Measurements from ENCODE around the gene NR6A1.

Gene NR6A1

DNA sequence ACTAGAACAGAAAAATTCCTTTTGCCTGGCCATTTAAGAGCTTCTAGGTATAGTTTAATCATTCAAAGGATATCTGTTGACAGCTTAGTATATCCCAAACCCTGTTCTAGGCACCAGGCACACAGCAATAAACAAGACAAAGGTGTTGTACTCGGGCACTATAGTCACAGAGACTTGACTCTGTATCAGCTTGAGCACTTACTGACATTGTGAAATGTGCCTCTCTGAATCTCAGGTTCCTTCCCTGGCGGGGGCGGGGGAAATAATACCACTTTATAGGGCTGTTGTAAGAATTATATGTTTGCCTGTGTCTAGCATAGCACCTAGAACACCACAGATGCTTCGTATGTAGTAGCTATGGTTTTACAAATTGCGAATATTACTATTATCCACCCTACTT, 104.5 kb downstream of the NR6A1 start:
- H3K36me3 ChIP-seq, result no peaks in the 10 kb centered on the region
- DNase-seq, result no peak
- H3K9me3 ChIP-seq, result no peaks in the 10 kb centered on the region
- no peaks in the 10 kb centered on the region for H3K4me1 ChIP-seq
- TF ChIP-seq, protein P1, sequence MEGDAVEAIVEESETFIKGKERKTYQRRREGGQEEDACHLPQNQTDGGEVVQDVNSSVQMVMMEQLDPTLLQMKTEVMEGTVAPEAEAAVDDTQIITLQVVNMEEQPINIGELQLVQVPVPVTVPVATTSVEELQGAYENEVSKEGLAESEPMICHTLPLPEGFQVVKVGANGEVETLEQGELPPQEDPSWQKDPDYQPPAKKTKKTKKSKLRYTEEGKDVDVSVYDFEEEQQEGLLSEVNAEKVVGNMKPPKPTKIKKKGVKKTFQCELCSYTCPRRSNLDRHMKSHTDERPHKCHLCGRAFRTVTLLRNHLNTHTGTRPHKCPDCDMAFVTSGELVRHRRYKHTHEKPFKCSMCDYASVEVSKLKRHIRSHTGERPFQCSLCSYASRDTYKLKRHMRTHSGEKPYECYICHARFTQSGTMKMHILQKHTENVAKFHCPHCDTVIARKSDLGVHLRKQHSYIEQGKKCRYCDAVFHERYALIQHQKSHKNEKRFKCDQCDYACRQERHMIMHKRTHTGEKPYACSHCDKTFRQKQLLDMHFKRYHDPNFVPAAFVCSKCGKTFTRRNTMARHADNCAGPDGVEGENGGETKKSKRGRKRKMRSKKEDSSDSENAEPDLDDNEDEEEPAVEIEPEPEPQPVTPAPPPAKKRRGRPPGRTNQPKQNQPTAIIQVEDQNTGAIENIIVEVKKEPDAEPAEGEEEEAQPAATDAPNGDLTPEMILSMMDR (IDR thresholded peaks at IDR 0.05), result no peak
- no peaks in the 10 kb centered on the region for H3K27me3 ChIP-seq
- intact Hi-C loops (cut with DNase I; ENCODE audit: low total_unique reads), result no loop called here
- no peak overlapping the region for H3K27ac ChIP-seq
- no peak overlapping the region for H3K4me3 ChIP-seq

DNA sequence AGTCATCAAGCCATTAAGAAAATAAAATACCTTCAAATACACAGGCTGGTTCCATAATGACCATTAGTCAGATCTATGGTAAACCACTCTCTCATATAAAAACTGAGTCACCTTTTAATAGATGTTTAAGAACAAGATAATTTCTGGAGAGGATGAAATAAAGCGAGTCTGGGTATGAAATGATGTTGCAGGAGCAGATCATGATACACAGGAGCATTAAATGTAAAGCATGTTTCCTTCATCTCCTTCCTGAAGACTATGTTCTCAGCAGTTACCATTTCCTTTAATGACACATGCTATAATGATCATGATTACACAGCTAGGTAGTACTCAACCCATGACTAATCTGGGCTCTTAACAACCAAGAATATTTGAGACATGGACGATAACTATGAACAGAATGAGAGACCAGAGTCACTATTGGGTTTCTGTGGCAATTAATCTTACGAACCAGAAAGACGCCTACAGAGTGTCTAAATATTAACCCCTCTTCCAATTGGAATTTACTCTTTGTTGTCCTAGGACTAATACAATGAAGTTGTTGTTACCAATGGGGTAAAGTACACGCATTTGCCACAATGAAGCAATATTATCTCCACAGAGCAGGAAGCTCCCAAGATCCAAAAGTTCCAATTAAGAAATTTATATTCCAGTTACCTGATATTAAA, 105.6 kb downstream of the NR6A1 start:
- H3K27ac ChIP-seq, result no peak overlapping the region
- intact Hi-C loops (cut with DNase I; ENCODE audit: low total_unique reads), result no loop called here
- H3K4me3 ChIP-seq, result no peak overlapping the region
- DNase-seq, result no peak
- H3K27me3 ChIP-seq, result no peaks in the 10 kb centered on the region
- TF ChIP-seq, protein P1 (IDR thresholded peaks at IDR 0.05), result no peak
- H3K9me3 ChIP-seq, result no peaks in the 10 kb centered on the region
- H3K36me3 ChIP-seq, result no peaks in the 10 kb centered on the region
- H3K4me1 ChIP-seq, result peaks cover 0 to 4% (median 0%) of the 10 kb centered on the region in 4 donors

DNA sequence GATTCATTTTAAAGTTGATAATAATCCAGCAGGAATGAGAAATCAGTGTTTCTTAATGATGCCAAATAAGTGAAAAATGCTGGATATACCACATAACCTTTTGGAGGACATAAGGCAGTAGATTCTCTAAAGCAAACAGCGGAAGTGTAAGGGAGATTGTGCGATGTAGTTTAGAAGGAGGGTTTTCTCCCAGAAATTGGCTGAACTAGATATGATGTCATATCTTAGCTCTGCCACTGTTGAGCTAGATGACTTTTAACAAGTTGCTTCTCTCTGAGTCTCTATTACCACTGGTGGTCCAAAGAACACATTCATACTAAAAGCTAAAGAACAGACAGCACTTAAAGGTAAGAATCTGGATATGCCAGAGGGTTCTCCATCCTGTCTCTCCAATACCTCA, 107.0 kb downstream of the NR6A1 start:
- Histone ChIP-seq H3K4me3 (no peak overlapping the region), H3K36me3 (no peaks in the 10 kb centered on the region), H3K9me3 (no peaks in the 10 kb centered on the region), H3K4me1 (peaks cover 0 to 14% (median 6%) of the 10 kb centered on the region in 4 donors), H3K27ac (no peak overlapping the region), H3K27me3 (no peaks in the 10 kb centered on the region)
- intact Hi-C loops (cut with DNase I; ENCODE audit: low total_unique reads), result no loop called here
- TF ChIP-seq, protein P1 (IDR thresholded peaks at IDR 0.05), result no peak
- DNase-seq, result no peak

DNA sequence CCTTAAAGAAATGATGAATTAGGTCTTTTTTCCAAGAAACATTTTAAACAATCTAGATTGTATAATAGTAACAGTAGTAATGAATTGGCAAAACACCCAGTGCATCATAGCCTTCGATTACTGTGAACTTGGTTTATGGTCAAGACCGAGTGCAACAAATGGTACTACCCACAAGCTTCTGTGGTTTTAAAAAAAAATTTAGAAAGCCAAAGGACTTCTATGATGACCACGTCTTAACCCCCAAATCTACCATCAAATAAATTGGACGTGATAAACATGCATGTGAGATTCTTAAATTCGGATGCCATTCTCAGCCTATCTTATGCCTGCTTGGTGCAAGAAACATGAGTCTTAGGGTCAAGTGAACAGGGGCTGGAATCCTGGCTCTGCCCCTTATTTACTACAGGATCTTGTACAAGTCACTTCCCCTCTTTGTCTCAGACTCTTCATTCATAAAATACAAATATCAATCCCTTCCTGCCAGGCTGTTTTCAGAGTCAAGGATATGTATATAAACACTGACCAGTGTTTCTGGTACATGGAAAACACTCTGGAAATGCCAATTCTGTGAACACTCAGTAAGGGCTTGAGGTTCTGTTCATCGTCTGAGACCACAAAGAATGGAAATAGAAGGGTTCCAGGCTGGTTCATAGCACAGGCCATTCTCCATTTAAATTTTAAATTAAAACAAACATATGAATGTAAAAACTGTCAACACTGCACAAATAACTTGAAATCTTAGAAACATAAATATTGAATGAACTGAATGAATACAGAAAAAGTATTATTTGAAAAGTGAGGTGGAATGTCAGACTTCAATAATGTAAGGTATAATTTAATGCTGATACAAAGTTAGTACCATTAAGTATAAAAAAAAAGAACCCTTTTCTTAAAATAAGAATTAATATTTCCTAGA, 107.8 kb downstream of the NR6A1 start:
- peaks cover 0 to 14% (median 6%) of the 10 kb centered on the region in 4 donors for H3K4me1 ChIP-seq
- no peaks in the 10 kb centered on the region for H3K27me3 ChIP-seq
- no peak overlapping the region for H3K4me3 ChIP-seq
- DNase-seq, result no peak
- no peak overlapping the region for H3K27ac ChIP-seq
- H3K9me3 ChIP-seq, result no peaks in the 10 kb centered on the region
- intact Hi-C loops (cut with DNase I; ENCODE audit: low total_unique reads), result no loop called here
- TF ChIP-seq, protein P1 (IDR thresholded peaks at IDR 0.05), result no peak
- no peaks in the 10 kb centered on the region for H3K36me3 ChIP-seq

DNA sequence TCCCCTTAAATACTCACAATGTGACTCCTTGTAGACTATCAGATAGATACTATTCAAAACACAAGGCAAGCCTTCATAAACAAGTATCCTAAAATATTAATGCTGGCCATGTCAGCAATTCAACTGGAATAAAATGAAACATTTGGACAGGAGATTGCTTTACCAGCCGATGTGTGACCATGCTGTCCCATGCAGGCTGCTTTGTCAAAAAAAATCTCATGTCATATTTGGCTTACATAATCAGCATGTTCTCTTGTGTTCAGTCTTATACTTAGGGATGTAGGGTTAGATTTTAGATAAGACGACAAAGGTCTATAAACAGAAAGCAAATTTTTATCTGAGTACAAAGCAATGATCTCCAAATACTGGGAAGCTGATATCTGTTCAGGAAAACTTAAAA, 108.5 kb downstream of the NR6A1 start:
- Histone ChIP-seq H3K4me3 (no peak overlapping the region), H3K36me3 (no peaks in the 10 kb centered on the region), H3K9me3 (no peaks in the 10 kb centered on the region), H3K27me3 (no peaks in the 10 kb centered on the region), H3K4me1 (peaks cover 0 to 18% (median 8%) of the 10 kb centered on the region in 4 donors), H3K27ac (no peak overlapping the region)
- TF ChIP-seq, protein P1 (IDR thresholded peaks at IDR 0.05), result no peak
- intact Hi-C loops (cut with DNase I; ENCODE audit: low total_unique reads), result no loop called here
- no peak for DNase-seq

All from tibial artery (tissue), 4 donors.